Fibroblast of skin of back (primary cell): ENCODE data around the gene OR10A3.
A peak's percentile ranks its signal among the peaks of the same experiment; 100 is the strongest.

Experiments
- DNase-seq: peaks from one replicate; pipeline ENCODE4 v3.0.0-alpha.2; 2013

OR10A3 gene

GRCh38 chr11:7892059-7892699 is 49.3 kb downstream of the OR10A3 start:
- DNase-seq: peak; percentile 73

- no peak for DNase-seq
Measured at GRCh38 chr11:7890417-7891172, 50.9 kb downstream of the OR10A3 start.

GRCh38 chr11:7889985-7890384 is 51.5 kb downstream of the OR10A3 start:
- DNase-seq: no peak
